Stimulated activated CD4-positive, alpha-beta T cell treated with anti-CD3 and anti-CD28 coated beads, Interleukin-4, amount 100 ng/mL, for 24 hours (primary cell): ENCODE results near the gene ADAMTS2.

Experiments used
- DNase-seq: peaks from one replicate; pipeline ENCODE4 v3.0.0-alpha.2; 2020

ADAMTS2 gene

DNA sequence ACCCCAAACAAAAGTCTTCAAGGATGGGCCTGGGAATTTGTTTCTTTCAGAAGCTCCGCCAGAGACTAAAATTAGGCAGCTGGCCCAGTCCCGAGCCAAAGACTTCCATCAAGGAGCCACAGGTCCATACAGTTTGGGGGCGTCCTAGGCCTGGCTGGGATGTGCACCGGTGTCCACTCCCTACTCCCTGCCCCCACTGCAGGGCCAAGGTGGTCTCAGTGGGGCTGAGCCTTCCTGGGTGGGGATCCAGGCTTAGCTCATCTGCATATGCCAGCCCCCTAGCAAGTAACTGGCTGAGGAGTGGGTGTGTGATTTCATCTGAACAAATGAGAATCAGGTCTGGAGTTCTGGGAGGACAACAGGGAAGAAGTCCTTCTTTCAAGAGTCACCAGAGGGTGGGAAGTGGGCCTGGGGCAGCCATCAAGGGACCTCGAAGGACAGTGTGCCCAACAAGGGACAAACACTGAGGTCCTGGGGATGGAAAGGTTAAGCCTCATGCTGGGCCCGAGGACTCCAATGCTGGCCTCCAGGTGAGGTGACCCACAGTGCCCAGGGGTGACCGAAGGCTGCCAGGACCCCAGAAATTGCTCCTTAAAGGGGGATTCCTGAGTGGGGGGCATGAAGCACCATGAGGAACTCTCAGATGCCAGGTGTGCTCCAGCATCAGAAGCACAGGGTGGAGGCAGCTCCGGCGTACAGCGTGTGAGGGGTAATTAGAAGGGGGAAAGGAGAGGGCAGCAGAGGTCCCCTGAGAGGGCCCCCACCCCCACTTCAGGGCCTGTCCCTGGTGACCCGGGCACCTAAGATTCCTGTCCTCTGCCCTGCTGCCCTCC is 193.8 kb downstream of the ADAMTS2 start:
- no peak for DNase-seq

DNA sequence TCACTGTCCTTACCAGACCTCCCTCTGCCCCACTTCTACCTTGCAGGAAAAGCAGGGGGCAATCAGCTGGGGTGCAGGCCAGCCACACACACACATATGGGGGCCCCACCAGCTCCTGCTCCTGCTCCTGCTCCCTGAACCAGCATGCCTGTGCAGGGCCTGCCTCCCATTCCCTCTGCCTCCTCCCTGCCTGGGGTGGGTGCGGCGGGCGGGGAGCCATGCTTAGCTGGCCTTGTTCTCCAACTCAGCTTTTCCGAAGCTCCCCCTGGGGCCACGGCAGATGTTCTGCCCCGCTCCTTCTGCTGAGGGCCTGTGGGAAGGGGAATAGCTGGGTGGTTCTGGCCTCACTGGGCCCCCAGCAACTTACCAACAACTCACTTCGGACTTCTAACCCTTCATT is 195.2 kb downstream of the ADAMTS2 start:
- no peak for DNase-seq

DNA sequence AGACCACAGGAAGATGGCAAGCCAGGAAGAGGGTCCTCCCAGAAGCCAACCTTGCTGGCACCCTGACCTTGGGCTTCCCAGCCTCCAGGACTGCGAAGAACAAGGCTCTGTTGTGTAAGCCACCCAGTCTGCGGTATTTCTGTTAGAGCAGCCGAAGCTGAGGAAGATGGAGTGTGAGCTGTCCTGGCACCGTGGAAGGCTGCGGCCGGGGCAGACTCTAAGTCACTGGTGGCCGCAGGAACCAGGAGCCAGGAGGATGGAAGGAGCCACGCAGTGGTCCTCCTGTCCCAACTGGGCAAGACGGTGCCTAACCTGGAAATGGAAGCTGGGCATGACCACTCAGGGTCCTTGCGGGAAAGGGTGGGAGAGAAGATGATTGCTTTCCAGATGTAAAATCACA is 196.0 kb downstream of the ADAMTS2 start:
- no peak for DNase-seq

DNA sequence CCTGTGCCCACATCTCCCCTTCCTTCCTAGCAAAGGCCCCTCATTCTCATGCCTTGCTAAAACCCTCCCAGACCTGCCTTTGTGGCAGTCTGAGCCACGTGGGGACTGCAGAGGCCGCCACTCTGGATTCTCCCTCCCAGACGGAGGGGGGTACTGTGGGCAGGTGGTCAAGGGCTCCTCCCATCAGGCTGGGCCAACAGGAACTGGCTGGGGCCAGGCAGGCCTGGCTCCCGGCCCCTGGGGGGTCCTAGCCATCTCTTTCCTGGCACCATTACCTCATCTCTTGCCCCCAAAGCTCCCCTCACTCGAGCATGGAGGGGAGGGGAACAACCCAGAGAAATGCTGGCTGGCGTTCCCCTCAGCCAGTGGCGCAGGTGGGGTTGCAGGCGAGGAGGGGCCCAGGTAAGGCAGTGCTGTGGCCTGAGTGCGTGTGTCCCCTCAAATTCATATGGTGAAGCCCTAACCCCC is 196.5 kb downstream of the ADAMTS2 start:
- no peak for DNase-seq

DNA sequence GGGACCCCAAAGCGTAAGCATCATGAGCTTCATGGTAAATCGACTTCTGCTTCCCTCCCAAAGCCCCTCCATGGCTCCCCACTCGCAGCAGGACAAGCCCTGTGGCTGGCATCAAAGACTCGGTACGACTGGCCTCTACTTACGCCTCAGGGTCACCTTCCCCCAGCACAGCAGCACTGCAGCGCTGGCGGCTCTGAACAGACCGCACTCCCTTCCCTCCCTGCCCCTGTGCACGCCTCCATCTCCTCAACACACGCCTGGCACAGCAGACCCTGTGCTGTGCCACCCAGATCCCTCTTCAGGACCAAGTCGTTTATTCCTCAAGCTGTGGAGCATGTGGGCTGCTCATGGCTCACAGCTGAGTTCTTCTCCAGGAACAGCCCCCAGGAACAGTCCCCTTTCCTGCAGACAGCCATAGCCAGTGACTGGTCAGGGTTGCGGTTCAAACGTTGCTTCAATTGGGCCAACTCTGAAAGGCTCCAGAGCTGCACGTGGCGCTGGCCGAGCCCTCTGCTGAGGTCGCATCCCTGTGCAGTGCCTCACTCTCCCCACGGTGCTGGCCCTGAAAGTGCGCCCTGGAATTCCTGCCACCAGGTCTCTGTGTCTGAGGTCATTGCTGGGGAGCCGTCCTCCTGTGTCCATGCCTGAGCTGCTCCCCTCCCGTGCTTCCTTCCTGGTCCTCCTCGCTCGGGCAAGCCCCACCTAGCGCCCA is 197.1 kb downstream of the ADAMTS2 start:
- no peak for DNase-seq

DNA sequence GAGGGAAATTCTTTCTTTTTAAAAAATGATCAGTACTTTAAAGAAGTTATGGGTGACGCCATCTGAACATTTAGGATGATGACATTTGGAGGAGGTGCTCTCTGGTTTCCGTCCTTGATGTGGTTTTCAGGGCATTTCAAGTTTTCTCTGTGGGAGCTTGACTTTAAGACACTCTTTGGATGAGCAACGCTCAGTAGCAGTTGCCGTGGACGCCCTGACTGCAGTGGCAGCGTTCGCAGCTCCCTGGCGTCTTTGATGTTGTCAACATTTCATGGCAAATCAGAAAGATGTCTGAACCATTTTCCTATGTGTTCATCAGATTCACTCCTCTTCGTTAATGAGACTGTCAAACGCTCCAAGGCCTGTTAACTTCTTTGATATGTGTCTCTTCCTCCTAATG is 199.0 kb downstream of the ADAMTS2 start:
- DNase-seq, result peak; percentile 65

DNA sequence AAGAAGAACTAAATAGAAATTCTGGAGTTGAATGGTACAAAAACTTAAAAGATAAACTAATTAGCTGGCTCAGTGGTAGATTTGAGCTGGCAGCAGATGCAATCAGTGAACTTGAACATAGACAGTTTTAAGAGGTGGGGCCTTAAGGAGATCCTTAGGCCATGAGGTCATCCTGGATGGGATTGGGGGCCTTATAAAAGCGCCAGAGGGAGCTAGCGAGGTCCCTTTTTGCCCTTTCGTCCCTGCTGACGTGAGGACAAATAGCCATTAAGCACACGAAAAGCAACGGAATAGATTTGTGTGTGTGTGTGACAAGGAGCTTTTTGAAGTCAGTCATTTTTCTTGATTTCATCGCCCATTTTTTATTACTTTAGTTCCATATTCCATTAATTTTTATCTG is 201.8 kb downstream of the ADAMTS2 start:
- DNase-seq, result no peak

DNA sequence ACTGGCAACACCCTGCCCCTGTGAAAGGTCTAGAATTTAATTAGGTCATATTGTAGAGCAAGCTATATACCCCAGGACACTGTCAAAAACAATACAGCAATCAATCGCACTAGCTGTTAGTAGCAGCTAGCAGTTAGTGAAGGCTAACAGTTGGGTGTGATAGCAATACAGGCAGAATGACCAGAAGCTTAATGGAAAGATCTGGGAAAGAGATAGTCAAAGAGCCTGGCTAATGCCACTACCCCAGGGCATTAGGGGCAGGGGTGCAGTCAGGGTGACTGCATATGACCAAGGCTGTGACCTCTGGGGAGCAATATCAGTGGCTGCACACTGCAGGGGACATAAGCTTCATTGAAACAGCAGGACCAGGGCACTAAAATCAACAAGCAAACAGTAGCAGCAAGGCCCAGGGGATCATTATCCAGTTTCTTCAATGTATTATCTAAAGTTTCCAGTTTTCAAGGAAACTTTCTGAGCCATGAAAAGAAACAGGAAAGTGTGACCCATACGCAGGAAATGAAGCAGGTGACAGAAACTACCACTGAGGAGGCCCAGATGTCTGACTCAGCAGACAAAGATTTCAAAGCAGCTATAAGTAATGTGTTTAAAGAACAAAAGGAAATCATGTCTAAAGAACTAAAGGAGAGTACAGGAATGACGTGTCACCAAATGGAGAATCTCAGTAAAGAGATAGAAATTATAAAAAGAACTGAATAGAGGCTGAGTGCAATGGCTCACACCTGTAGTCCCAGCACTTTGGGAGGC is 202.6 kb downstream of the ADAMTS2 start:
- peak; percentile 40 for DNase-seq

DNA sequence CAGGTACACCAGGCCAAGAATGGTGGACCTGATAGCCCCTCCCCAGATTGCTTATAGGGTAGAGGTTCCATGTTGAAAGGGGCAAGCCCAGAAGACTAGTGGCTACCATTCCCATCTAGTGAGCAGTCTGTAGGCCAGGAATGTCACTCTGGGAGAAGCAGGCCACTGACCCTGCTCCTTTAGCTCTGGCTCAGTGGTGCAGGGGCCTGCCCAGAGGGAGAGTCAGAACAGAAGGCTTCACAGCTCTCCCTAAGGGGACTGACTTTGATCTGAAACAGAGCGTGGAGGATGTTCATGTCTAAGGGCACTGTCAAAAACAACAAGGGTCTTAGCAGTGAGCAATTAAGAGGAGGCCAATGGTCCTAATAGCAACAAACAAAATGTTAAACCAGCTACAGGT is 203.4 kb downstream of the ADAMTS2 start:
- no peak for DNase-seq

DNA sequence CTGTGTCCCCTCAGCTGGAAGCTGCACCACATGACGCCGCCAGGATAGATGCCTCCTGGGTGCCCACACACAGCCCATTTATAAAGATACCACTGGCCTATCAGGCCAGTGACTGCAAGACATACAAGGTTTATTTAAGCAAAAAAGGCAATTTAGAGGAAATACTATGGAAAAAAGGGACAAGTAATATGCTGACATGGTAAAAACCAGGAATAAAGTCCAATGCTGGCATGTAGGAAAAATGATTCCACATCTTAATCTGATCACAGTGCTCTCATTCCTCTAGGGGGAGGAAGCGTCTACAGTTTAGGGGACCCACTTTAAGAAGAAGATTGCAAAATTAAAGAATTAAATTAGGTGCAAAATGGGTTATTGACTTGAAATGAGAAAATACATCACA is 205.0 kb downstream of the ADAMTS2 start:
- DNase-seq, result no peak

DNA sequence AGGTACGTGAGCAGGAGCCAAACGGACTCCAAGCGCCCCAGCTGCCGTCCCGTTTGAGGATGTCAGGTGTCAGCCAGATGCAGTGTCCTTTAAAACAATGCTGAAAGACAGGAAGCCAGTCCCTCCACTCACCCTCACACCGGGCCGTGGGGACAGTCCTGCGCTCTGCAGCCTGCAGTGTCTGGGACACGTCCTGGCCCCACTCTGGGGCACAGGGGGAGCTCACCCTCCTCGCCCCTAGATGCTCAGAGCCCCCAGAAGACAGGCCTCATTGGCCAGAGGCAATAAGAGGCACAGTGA is 205.4 kb downstream of the ADAMTS2 start:
- no peak for DNase-seq

DNA sequence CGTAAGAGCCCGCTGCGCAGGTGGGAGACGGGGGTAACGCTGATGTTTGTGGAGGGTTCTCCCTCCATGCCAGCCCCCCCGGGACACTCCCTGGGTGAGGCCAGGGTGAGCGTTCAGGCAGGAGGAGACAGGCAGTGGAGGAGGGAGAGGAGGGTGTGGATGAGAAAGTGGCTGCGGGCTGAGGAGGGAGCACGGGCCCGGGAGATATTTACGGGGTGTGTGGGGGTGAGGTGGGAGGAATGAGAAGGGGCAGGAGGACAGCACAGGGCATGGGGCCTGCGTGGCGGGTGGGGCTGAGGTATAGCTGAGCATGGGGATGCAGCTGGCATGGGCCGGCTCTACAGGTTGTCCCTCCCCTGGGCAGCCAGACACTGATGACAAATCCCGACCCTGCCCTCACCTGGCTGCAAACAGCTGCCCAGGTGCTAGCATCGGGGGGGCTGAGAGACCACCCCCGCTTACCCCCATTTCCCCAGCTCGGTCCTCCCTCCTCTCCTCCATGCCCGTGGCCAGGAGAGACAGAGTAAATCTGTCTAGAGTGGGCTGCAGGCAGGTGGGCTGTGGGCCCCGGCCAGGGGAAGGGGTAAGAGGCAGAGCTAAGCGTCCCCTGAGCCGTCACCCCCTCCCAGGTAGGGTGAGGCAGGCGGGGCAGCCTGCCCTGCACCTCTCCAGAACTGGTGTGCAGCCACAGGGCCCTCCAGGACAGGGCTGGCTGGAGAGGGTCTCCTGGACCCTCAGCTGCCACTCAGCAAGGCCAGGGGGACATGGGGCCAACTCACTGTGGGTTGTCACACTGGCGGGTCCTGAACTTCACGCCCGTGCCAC is 205.9 kb downstream of the ADAMTS2 start:
- DNase-seq, result no peak

DNA sequence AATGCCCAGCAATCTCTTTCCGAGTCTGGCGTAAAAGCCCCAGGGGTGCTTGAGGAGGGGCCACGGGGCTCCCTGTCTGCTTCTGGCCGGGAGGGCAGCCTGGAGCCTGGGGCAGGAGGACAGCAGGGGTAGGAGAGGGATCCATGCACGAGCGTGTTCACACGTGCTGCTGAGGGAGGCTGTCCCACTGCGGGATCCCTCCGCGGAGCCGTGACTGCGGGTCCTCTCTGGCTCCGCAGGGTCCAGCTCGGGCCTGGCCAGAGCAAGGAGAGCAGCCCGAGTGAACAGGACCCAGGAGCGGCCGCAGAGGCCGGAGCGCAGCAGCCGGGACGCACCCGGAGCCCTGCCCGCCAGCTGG is 206.7 kb downstream of the ADAMTS2 start:
- no peak for DNase-seq

DNA sequence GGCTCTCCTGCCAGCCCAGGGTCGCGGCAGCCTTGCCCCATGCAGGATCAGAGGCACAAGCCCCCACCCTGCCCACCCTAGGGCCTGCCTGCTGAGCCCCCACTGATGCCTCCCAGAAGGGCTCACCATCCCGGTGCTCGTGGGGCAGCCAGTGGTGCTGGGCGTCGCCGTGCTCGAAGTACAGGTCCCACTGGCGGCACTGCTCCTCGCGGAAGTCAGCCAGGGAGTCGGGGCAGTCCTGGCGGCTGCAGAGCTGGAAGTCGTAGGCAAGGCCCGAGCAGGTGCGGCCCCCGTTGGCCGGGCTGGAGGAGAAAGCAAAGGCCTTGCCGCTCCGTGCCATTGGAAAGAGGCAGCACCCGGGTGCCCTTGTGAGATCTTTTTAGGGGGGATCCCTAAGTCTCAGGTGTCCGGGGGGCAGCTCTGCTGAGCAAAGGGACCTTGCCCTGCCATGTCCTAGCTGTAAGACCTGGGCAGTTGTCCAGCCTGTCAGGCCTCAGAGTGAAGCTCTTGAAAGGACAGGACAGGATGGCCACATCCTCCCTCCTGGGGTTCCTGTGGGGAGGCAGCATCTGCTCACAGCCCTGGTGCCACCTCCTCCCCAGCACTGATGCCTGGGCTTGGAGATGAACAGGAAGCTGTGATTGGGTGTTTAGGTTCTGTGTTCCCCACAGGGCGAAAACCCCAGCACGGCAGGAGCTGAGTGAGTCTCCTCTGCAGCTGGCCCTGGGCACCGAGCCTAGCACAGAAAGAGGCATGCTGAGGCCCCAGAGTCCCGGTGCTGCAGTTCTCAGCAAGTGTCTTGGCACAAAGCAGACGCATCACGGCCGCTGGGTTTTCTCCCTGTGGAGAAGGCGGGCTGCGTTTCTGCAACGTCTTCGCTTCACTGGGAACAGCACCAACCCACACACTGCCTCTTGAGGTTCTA is 207.4 kb downstream of the ADAMTS2 start:
- no peak for DNase-seq

DNA sequence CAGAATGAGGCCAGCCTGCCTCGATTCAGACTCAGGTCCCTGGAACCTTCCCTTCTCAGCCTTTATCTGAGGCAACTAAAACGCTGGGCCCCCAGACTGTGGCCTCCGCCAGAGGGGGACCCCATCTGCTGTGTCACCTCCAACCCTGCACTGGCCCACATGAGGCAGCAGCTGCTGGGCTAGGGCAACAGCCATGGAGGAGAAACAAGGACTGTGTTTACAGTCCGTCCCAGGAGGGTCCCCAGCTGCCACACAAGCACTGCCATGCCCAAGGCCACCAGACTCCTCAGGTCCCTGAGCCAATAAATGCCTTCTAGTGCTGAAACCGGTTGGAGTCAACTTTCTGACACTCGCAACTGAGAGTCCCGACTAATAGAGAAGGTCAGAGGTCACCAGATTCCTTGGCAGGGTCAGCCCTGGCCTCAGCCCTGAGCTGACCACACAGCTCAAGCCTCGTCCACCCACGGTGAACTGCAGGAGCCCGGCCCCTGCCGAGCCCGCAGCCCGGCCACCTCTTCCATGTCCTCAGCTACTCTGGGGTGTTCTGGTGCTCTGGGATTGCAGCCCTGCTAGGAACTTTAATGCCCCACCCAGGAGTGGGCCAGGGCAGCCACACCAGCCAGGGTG is 208.1 kb downstream of the ADAMTS2 start:
- no peak for DNase-seq

DNA sequence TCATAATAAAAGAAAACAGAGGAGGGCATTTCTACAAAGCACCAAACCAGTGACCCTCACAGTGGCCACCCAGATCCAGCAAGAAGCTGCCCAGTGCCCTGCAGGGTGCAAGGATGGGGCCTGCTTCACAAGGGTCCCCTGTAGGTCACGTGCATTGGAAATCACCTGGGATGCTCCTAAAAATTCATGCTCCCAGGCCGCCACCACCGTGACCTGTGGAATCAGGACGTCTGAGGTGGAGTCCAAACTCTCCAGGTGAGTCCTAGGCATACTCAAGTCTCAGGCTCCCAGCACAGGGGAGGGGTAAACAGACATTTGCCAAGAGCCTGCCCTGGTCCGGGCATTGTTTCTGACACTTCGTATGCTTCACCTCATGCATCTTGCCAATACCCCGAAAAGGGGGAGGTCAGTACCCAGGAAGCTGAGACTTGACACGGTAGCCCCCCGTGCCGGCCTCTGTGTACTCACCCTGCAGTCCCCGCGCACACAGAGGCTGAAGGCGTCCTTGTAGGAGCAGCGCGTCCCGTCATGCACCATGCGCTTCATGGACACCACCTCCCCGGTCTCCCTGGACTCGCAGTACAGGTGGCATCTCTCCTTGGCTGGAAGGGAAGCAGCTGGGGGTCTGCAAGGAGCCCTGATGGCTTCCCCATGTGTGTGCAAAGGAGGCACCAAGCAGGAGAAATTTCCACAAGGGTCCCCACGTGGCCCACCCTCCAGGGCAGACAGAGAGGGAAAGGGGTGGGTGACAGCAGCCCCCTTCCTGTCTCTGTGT is 209.6 kb downstream of the ADAMTS2 start:
- no peak for DNase-seq

DNA sequence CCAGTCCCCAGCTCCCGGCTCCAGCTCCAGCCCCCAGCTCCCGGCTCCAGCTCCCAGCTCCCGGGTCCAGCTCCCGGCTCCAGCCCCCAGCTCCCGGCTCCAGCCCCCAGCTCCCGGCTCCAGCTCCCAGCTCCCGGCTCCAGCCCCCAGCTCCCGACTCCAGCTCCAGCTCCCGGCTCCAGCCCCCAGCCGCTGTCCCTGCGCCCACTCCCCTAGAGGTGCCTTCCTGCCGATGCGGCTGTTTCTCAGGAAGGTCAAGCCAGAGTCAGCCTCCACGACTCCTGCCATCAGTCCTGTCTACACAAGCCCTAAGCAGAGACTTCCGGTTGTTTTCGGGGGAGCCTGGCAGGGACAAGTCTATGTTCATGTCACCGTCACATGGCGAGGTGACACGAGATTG is 210.3 kb downstream of the ADAMTS2 start:
- DNase-seq, result no peak

DNA sequence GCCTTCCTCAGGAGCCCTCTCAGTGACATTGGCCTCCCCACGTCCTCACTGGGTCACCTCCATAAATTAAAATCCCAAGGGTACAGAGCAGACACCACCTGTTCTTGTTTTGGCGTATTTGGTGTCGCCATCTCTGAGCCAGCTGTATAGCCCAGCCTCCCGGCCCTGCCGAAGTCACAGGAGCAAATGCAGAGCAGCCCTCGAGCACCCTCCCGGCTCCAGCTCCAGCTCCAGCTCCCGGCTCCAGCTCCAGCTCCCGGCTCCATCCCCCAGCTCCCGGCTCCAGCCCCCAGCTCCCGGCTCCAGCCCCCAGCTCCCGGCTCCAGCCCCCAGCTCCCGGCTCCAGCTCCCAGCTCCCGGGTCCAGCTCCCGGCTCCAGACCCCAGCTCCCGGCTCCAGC is 210.8 kb downstream of the ADAMTS2 start:
- DNase-seq, result no peak

DNA sequence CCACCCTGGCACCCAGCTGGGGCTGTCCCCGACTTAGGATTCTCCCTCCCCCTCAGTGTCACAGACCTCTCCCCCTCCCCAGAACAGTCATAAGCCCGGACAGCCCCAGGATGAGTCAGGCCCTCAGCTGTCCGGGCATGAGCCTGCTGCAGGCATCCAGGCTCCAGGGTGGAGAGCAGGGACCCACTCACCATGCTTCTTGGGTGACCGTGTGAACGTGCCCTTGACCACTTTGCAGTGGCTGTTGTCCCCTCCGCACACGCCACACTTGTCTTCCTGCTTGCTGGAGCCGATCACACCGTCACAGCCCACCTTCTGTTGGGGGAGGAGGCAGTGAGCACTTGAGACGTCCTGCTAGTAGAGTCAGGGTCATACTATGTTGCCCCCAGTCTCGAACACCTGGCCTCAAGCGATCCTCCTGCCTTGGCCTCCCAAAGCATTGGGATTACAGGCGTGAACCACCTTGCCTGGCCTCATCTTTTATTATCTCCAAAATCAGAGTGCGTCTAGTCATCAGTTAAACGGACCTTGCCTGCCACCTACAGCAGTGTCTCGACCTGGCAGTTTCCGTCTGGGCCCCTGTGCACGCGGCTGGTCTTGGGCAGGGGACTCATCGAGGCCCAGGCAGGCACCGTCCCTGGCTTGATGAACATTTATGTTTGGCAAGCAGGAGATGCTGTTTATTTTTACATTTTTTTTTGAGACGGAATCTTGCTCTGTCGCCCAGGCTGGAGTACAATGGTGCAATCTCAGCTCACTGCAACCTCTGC is 212.5 kb downstream of the ADAMTS2 start:
- DNase-seq, result no peak
